Stimulated activated CD4-positive, alpha-beta T cell treated with anti-CD3 and anti-CD28 coated beads, Interleukin-15, amount 100 ng/mL, for 1 hour (primary cell): Measurements from ENCODE around the gene RAPGEF3.

Experiments used
- DNase-seq, 2 donors: peaks; one replicate each; pipeline ENCODE4 v3.0.0-alpha.2; 2020; ENCODE audit warnings: low read depth in 1 of 2, low spot score in 1 of 2

RAPGEF3 gene

GRCh38 chr12:47777151-47777550 lies 18.5 kb upstream of the RAPGEF3 start:
- no peak for DNase-seq

GRCh38 chr12:47776471-47777143 lies 17.9 kb upstream of the RAPGEF3 start:
- no peak for DNase-seq

DNA sequence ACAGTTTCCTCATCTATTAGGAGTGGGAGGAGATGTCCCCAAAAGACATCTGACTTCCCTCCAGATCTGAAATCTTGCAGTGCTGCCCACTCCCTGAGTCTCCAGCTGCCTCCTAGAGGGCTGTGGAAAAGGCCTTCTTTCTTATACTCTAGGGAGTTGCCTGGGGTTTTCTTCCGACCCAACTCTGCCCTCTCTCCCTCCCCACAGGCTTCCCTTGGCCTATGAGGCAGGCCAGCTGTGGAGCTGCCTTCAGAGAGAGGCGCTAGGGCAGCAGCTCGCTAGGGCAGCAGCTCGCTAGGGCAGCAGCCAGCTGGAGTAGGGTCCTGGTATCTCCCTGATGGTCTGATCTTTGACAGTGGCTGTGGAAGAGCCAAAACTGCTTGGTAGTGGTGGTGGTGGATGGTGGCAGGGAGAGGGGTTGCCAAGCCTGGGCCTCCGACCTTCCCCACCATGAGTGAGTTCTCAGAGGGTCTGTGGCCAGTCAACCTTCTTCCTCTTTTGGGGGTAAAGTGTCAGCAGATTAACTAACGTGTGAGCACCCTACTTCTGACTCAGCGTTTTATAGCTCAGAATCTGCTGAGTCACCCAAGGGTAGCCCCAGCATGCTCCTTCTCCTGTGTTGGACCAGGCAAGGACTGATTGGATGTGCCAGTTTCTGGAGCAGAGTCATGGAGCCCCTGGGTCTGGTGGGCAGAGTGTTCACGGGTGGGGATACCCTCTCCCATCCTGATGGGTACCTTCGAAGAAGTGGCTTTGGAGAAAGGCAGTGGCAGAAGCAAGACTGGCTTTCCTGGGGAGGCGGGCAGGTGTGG lies 16.6 kb upstream of the RAPGEF3 start:
- no peak for DNase-seq

DNA sequence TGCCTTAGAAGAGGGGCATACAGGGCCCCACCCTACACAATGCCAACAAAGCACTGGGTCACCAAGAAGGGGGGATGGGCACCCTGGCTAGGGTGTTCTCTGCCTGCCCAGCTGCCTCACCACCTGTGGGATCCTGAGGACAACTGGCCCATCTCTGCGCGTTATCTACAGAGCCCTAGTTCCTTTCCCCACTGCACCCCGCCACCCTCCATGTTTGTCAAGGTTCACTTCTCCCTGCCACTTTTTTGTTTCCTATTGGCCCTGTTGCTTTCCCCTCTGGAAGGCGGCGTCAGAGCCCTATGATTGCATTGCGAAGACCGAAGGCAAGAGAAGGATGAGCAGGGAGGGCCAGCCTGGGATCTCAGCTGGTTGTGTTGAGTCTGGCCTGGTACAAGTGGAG lies 16.0 kb upstream of the RAPGEF3 start:
- no peak for DNase-seq

DNA sequence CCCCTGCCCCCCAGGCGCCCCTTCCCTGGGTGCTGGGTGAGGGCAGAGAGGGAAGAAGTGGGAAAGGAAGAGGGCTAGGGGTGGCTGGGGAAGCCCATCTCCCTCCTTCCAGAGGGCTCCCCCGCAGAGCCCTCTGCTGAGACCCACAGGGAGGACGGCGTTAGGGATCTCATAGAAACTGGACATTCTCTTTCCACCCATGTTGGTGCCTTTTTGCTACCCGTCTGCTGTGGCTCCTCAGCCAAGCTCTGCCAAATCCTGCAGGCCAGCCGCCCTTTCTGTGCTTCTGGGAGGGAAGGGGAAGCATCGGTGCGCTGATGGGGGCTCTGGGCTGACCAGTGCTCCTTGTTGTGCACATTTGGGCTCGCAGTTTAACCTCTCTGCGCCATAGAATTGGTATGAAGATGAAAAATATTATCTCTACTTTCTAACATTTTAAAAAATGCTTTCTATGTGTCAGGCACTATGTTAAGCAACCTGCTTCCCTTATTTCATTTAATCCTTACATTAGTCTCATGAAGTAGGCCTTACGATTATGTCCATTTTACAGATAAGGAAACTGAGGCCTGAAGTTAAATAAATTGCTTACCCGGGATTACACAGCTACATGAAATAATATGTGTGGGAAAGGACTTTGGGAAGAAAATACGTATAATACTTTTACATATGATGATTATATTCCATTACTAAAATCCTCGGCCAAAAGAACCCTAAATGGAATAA lies 15.3 kb upstream of the RAPGEF3 start:
- no peak for DNase-seq

GRCh38 chr12:47773062-47773857 lies 14.6 kb upstream of the RAPGEF3 start, which contains the start of gene SLC48A1:
SLC48A1 (plus strand) TSS chr12:47773238; CDS start chr12:47773305, 67 bp downstream.
- peak; percentile 54 to 67 for DNase-seq

DNA sequence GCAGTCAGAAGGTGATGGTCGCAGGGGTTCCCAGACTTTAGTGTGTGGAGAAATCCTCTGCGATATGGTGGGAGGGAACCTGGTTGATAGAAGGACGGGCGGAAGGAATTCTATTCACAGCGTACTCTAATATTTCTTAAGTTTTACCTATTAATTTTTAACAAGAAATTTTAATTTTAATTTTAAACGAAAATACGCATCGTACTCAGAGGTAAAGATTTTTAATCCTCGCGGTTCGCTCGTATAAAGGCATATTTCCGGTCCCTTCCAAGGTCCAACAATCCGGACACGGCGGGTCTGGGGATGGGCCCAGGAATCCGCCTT lies 14.0 kb upstream of the RAPGEF3 start:
- DNase-seq: no peak

GRCh38 chr12:47772094-47772660 lies 13.5 kb upstream of the RAPGEF3 start:
- DNase-seq: no peak

DNA sequence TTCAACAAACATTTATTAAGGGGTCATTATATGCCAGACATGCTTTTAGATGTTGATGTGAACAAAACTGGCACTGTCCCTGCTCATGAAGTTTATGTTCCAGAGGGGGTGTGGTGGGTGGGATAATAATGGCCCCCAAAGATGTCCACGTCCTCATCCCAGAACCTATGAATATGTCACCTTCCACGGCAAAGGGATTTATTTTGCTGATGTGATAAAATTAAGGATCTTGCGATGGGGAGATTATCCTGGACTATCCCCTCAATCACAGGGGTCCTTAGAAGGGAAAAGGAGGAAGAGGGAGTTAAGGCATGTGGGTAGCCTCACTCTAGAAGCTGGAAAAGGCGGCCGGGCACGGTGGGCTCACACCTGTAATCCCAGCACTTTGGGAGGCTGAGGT lies 12.6 kb upstream of the RAPGEF3 start:
- no peak for DNase-seq

DNA sequence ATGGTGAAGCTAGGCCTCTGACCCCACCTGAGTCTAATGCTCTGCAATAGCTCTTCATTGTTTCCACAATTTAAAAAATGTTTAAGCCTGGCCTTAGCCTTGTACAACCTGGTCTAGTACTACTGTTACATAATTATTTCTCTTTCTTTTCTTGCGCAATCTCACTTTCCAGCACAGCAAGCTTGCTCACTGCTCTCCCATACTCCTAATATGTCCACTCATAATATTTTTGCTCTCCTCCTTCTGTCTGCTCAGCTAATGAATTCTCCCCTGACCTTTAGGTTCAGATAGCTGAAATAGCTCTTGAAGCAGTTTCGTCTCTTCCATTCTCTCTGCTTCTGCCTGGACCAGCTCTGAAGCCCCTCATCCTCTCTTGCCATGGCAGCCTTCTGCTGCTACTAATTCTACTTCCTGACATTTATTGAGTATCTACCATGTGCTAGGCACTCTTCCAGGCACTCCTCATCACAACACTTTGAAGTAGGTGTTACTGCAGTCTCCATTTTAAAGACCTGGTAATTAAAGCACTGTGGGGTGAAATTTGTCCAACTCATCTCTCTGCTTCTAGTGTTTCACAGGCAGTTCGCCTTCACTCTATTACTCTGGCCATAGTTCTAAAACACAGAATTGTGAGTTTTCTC lies 11.5 kb upstream of the RAPGEF3 start:
- DNase-seq: no peak

DNA sequence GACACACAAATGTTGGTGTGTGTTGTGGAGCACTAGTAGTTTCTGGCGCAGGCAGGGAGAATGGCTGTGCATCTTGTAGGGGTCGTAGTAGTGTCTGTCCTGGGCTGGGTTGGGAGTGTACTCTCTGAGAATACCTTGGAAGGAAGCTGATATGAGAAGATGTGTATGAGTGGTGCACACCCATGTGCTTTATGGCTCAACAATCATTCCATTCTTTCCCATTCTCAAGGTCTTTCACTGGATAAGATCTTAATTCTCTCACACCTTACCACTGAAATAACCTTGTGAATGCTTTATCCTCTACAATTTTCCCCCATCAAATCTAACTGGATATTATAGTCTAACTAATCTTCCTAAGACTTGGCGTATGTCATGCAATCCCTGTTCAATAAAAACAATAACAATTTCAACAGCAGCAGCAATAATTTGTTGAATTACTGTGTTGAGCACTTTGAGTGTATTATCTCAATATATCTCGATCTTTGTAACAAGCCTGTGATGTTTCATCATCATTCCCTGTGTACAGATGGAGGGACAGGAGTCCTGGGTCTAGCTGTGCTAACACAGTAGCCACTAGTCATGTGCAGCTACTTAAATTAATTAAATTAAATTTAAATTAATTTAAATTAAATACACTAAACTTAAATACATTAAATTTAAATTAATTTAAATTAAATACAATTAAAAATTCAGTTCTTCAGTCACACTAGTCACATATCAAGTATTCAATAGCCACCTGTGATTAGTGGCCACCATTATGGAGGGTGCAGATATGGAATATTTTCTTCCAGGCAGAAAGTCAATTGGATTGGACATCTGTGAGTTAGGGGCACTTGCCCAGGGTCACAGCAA lies 10.8 kb upstream of the RAPGEF3 start:
- no peak for DNase-seq

- no peak for DNase-seq
Measured at GRCh38 chr12:47768323-47768811, 9.7 kb upstream of the RAPGEF3 start.

- DNase-seq: peak; percentile 39 to 49
Measured at GRCh38 chr12:47767216-47767724, 8.6 kb upstream of the RAPGEF3 start.

- no peak for DNase-seq
Measured at GRCh38 chr12:47766502-47767215, 8.0 kb upstream of the RAPGEF3 start.

- no peak for DNase-seq
Measured at GRCh38 chr12:47763481-47764346, 5.0 kb upstream of the RAPGEF3 start.

- DNase-seq: no peak
Measured at GRCh38 chr12:47762850-47763465, 4.3 kb upstream of the RAPGEF3 start.

GRCh38 chr12:47758584-47758833 lies 171 bp downstream of the RAPGEF3 start:
- DNase-seq: no peak
